HG02623 (cell line): ENCODE measurements around the gene SORBS1.

Experiments used
- ATAC-seq: cut with Tn5 transposase; IDR thresholded peaks from one replicate; pipeline ENCODE4 v1.9.1; 2021; ENCODE audit warnings: moderate library complexity; ENCODE audit not compliant: unreplicated experiment

The SORBS1 gene

DNA sequence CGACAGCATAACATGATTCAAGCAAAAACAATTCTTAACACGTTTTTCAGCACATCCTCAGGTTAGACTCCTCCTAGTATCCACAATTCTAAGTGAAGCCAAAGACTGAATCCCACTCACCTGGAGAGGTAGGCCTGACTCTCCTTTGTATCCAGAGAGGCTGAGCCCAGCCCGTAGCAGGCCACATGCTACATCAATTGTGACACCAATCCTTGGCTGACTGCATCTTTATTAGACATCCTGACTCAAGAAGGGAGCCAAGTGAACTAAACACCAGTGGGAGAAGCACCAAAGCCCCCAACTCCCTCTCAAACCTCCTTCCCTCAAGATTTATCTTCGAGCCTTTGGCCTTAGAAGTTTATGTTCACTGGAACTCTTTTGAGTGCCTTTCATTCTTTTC is 144.9 kb downstream of the SORBS1 start:
- ATAC-seq = no peak

DNA sequence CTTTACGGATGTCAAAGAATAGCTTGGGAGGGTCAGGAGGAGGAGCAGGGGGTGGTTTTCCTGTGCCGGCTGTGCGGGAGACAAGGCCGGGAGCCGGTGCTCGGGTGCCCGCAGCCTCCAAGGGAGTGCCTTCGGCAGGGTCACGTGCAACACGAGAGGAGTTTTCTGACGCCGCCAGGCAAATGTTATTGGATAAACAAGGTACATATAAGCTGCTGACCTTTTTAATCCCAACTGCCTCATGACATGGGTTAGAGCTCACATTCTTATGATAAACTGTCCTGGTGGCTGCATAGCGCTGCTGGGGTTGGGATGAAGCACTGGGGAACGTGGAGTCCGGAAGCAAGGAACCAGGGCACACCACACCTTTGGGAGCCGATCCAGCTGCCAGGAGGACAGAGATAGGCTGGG is 145.5 kb downstream of the SORBS1 start:
- ATAC-seq = no peak

GRCh38 chr10:95414844-95415485 is 146.2 kb downstream of the SORBS1 start:
- no peak for ATAC-seq

DNA sequence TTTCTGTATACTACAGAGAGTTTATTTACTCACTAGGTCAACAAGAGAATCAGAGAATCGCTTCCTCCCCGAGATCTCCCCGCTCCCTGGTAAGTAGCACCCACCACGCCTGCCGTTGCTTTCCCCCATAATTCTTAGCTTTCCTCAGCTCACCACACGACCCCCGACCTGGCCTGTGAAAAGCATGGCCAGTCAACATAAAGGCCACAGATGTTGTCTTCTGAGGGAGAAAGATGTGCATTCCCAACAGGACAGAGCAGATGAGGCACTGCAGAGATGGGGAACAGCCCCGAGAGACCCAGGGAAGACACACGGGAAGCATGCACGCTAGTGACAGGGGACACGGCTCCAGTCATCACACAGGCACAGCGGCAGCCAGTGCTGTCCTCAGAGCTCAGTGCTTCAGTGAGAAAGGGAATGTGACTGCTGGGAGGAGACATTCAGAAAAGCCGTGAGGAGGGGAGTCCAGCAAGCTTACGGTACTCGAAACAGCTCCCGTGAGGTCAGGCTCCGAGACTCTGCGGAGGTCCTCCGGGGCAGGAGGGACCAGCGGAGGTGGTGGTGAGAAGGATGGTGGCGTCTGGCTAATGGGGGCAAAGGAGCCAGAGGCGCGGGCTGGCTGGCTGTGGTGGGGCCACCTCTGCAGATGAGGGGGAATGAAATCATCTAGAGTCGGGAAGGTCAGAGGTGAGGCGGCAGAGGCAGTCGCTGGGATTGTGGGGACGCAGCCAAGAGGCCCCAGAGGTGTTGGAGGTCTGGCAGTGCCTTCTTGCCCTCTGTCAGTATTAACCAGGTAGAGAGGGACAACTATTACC is 146.9 kb downstream of the SORBS1 start:
- ATAC-seq = no peak

DNA sequence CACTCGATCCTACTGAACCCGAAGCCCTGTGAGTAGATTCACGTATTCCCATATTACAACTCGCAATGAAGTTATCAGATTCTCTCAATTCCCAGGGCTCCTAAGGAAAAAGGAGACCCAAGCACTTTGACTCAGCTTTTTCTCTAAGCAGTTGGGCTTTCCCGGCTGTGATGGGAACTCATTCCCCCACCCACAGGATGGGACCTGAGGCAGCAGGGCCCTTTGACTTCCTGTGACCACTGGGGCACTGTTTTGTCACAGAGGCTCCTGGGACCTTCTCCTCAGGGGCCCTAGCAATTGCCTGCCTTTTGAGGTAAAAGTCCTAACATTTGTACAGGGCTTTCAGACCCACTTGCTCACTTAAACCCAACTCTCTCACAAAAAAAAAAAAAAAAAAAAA is 147.6 kb downstream of the SORBS1 start:
- ATAC-seq = no peak

- no peak for ATAC-seq
Observed at GRCh38 chr10:95411635-95412034, 149.5 kb downstream of the SORBS1 start.

DNA sequence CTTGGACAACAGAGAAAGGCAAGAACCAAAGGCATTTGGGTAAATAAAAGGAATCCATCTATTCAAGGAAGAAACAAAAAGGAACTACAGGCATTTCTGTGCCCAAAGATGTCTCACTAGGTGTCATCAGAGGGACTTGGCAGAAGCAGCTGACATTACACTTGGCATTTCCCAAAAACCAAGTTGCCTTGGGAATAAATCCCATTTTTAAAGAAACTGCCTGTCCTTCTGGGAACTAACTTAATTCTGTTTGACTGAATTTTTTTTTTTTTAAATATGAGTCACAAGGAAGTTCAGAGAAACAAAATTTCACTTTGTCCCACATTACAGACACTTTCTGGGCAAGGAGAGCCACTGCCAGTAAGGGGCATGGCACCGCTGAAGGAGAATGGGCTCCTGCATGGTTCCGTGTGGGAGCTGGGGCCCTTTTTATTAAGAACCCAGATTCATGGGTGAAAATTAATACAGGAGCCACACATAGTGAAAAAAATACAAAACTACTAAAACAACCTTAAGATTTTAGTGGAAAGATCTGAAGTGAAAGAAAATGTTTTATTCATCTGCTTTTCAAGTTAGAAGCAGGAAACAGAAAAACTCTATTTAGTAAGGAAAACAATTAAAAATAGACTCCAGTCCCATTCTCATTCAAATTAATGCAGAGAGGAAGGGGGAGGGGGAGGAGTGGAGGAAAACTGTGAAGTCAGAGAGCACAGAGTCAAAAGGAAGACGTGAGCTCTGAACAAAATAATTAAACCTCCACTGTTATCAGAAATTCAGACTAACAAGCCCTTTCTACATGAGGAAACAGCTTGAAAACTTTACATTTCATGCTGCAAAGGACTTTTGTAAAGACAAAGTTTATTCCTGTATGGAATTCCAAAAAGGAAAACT is 151.9 kb downstream of the SORBS1 start:
- ATAC-seq = no peak

- ATAC-seq = no peak
Observed at GRCh38 chr10:95408148-95408960, 152.8 kb downstream of the SORBS1 start.

DNA sequence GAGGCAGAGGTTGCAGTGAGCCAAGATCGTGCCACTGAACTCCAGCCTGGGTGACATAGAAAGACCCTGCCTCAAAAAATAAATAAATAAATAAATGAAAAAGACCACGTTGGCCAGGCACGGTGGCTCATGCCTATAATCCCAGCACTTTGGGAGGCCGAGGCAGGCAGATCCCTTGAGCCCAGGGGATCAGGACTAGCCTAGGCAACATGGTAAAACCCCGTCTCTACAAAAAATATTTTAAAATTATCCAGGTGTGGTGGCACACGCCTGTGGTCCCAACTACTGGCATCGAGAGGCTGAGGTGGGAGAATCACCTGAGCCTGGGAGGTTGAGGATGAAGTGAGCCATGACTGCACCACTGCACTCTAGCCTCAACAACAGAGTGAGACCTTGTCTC is 153.6 kb downstream of the SORBS1 start:
- no peak for ATAC-seq

- no peak for ATAC-seq
Observed at GRCh38 chr10:95406651-95407280, 154.4 kb downstream of the SORBS1 start.

DNA sequence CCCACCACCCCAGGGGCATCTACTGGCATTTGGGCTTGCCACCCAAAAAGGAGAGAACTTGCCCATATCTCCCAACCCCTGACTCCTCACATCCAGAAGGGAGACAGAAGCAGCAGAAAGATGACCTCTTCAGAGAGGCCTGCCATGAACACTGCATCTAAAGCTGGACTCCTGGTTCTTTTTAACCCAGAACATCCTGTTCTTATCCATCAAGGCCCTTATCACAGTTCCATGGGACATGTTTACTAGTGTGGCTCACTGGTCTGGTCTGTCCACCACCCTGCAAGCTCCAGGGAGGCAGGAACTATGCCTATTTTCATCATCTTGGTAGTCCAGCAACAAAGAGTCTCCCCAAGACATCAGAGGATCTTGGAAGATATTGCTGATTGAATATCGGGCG is 155.5 kb downstream of the SORBS1 start:
- no peak for ATAC-seq

DNA sequence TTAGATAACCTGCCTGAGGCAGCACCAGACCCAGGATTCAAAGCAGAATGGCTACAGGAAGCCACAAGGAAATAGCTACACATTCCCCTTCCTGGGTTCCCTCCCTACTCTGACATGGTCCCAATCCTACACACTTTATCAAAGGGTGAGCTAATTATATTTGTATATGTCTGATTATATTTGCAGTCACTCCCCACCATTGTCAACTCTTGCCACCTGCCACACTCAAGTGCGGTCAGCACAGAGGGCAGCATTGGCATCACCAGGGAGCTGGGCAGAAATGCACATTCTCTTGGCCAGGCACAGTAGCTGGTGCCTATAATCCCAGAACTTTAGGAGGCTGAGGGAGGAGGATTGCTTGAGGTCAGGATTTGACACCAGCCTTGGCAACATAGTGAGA is 156.3 kb downstream of the SORBS1 start:
- ATAC-seq = no peak

DNA sequence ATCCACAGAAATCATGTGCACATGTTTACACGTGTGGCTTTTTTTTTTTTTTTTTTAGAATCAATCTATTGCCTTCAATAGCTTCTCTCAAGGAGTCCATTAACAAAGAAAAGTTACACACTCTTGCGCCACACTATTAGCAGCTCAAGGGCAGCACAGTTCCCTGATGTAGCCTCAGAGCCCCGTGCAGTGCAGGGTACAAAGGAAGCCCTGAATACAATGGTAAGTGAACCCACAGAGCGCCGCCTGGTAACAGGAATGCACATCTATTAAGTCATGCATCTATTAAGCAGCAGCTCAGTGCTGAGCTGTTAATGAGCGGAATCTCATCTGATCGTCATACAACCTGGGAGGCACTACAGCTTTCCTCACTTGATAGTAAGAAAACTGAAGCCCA is 156.7 kb downstream of the SORBS1 start:
- ATAC-seq = no peak

DNA sequence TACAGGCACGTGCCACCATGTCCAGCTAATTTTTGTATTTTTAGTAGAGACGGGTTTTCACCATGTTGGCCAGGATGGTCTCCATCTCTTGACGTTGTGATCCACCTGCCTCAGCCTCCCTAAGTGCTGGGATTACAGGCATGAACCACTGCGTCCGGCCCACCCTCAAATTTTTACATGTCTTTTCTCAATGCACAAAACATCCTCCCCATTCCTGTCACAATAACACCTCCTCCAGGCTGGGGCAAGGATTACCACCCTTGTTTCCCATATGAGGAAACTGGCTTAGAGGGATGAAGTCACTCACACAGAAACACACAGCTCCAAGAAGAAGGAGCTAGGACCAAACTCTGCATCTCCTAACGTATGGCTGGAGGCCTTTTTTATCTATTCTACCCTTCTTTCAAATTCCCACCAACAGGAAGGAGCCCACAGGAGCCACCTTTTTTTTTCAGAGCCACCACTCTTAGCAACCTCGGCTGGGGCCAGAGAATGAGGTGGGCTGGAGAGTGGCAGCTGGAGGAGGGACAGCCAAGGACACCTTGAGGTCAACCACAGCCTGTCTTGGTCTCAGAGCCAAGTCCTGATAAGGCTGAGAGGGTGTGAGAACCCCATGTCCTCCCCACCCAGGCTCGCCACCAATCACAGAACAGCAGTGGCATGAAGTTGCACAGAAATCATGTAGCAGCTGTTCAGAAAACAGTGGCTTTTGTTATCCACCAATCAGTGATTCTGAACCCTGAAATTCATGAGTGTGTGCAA is 157.3 kb downstream of the SORBS1 start:
- no peak for ATAC-seq

DNA sequence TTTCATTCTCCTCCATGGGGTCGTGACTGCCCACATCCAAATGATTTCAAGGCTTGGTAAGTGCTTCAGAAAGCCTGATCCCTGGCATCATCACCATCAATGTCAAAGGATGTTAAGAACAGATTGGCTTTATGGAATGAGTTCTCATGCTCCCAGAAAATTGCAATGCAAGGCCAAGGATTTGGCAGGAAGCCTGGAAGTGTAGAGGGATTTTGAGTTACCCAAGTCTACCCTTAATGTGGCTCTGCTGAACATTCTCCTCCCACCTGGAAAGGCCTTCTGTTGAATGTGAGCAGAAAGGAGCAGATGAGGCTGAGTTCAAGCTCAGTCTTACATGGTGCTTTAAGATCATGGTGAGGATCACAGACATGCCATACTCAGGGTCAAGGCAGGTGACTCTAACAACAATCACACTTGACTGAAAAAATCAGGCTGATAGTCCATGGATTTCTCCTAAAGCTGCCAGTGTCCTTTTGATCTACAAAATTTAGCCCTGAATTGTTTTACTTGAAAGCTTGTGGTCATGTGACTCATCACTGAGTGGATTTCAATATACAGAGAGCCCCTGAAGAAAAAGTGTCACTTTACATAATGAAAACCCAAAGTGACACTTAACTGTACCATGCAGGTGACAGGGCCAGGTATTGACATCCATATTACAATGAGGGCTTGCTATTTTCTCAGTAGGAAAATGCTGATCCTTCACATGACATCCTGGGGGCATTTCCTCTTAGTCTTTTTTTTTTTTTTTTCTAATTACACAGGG is 159.3 kb downstream of the SORBS1 start:
- ATAC-seq = no peak

- ATAC-seq = no peak
Observed at GRCh38 chr10:95400787-95401186, 160.4 kb downstream of the SORBS1 start.

DNA sequence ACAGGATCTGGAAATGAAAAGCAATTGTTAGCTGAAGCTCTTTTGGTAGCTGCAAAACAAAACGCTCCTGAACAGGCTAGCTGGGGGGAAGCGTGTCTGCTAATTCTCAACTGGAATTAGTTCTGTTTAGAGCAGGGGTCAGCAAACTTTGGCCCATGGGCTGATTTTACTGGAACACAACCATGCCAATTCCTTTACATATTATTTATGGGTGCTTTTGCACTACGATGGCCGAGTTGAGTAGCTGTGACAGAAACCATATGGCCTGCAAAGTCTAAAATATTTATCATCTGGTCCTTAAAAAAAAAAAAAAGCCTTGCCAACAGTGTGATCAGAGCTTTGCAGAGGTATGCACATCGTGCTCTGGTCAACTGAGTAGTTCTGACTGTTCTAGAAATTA is 162.0 kb downstream of the SORBS1 start:
- no peak for ATAC-seq

GRCh38 chr10:95397747-95398146 is 163.4 kb downstream of the SORBS1 start:
- ATAC-seq = no peak

DNA sequence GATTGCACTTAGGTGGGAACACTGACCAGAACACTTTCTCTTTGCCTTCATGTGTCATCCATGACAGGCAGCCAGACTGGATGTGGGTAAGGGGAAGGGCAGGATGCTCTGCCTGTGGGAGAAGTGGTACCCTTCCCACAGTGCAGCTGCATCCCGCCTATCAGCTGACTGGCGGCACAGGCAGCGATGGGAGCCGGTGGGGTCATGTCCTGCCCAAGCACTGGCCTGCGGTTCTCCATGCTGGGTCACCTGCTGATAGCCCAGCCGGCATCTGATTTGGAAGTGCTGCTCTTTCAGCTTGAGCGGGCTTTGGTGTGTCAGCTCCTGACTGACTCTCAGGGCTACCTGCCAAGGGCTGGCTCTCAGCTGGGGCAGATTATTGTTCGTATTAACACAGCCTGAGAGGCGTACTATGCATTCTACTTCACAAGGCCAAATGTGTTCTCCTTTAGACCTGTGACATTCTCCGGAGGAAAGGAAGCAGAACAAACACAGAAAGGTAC is 165.2 kb downstream of the SORBS1 start:
- no peak for ATAC-seq
